Measurements from ENCODE around the gene PLPP1.

GRCh38 chr5:55392669-55393068, 142.1 kb downstream of the PLPP1 start:
- no peak for TF ChIP-seq REST (IDR thresholded peaks at IDR 0.05; ENCODE audit: low read depth)
- no peak for TF ChIP-seq CTCF (IDR thresholded peaks at IDR 0.05 in 2 of 3, conservative IDR thresholded peaks at IDR 0.05 in 1 of 3; ENCODE audit: borderline replicate concordance in 1 of 3, insufficient read depth in 1 of 3, low read depth in 2 of 3, low read length in 2 of 3)
- TF ChIP-seq JUND (IDR thresholded peaks at IDR 0.05) = no peak
- TF ChIP-seq SIN3A (IDR thresholded peaks at IDR 0.05; ENCODE audit: low read depth) = no peak
- TF ChIP-seq EZH2 (IDR thresholded peaks at IDR 0.05) = no peak
- TF ChIP-seq POLR2AphosphoS5 (IDR thresholded peaks at IDR 0.05; ENCODE audit: low read depth, low read length) = no peak
- no peak for TF ChIP-seq ZFX (IDR thresholded peaks at IDR 0.05)
- no peak for TF ChIP-seq POLR2A (IDR thresholded peaks at IDR 0.05; ENCODE audit: borderline replicate concordance, extremely low read depth, insufficient read depth, insufficient read length)
- TF ChIP-seq SP1 (IDR thresholded peaks at IDR 0.05; ENCODE audit: low read depth) = no peak
- TF ChIP-seq EZH2phosphoT487 (IDR thresholded peaks at IDR 0.05; ENCODE audit: borderline replicate concordance) = no peak
- no peak for TF ChIP-seq ELF1 (IDR thresholded peaks at IDR 0.05; ENCODE audit: borderline replicate concordance, low read depth)

Data from HCT116 (cell line).